ENCODE results near the gene PPP2R2C.

PPP2R2C gene

GRCh38 chr4:6359536-6360308 lies 112.7 kb downstream of the PPP2R2C start:
- TF ChIP-seq, protein P1, sequence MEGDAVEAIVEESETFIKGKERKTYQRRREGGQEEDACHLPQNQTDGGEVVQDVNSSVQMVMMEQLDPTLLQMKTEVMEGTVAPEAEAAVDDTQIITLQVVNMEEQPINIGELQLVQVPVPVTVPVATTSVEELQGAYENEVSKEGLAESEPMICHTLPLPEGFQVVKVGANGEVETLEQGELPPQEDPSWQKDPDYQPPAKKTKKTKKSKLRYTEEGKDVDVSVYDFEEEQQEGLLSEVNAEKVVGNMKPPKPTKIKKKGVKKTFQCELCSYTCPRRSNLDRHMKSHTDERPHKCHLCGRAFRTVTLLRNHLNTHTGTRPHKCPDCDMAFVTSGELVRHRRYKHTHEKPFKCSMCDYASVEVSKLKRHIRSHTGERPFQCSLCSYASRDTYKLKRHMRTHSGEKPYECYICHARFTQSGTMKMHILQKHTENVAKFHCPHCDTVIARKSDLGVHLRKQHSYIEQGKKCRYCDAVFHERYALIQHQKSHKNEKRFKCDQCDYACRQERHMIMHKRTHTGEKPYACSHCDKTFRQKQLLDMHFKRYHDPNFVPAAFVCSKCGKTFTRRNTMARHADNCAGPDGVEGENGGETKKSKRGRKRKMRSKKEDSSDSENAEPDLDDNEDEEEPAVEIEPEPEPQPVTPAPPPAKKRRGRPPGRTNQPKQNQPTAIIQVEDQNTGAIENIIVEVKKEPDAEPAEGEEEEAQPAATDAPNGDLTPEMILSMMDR (IDR thresholded peaks at IDR 0.05; ENCODE audit: control insufficient read depth, extremely low read depth, insufficient read depth) = no peak
- DNase-seq (ENCODE audit: low read depth) = no peak
- no peak overlapping the region for H3K4me3 ChIP-seq (ENCODE audit: low read depth, low read length)

DNA sequence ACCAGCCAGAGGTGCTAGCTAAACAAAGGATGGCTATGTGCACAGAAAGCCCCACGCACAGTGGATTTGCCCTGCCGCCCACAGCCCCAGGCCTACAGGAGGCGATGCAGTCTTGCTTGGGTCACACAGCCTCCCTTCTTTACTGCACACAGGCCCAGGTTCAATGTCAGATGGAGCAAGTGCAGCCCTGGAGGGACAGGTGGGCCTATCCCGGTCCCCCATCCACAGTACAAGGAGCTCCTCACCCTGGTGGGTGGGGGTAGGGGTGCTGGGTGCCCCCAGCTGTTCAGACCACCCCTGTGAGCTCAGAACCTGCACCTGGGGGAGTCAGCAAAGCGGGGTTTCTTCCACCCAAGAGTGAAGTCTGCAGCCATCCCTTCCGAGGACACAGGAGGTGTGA lies 114.9 kb downstream of the PPP2R2C start:
- TF ChIP-seq, protein P1 (IDR thresholded peaks at IDR 0.05; ENCODE audit: control insufficient read depth, extremely low read depth, insufficient read depth) = no peak
- DNase-seq (ENCODE audit: low read depth) = no peak
- no peak overlapping the region for H3K4me3 ChIP-seq (ENCODE audit: low read depth, low read length)

DNA sequence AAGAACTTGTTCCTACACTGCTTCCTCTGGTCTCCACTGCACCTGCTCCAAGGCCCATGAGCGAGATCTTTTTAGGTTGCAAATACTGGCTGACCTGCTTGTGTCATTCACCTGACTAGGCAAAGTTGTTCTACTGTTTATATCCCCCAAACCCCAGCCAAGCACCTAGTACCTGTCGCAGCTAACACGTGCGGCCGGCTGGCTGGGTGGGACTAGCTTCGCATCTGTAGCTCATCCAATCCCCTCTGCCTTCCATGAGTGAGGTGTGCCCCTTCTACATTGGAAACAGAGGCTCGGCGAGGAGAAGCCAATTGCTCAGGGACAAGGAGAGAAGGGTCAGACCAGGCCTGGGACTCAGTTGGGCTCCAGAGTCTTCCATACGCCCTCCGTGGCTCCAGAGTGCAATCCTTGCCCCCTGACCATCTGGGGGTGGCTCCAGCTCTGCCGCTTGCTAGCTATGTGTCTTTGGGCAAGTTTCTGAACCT lies 116.3 kb downstream of the PPP2R2C start:
- no peak for DNase-seq (ENCODE audit: low read depth)
- no peak overlapping the region for H3K4me3 ChIP-seq (ENCODE audit: low read depth, low read length)
- TF ChIP-seq, protein P1 (IDR thresholded peaks at IDR 0.05; ENCODE audit: control insufficient read depth, extremely low read depth, insufficient read depth) = no peak

- TF ChIP-seq, protein P1 (IDR thresholded peaks at IDR 0.05; ENCODE audit: control insufficient read depth, extremely low read depth, insufficient read depth) = no peak
- DNase-seq (ENCODE audit: low read depth) = no peak
- H3K4me3 ChIP-seq (ENCODE audit: low read depth, low read length) = no peak overlapping the region
These were observed 117.4 kb downstream of the PPP2R2C start for GRCh38 chr4:6355052-6355451.

- TF ChIP-seq, protein P1 (IDR thresholded peaks at IDR 0.05; ENCODE audit: control insufficient read depth, extremely low read depth, insufficient read depth) = no peak
- no peak for DNase-seq (ENCODE audit: low read depth)
These were observed 117.8 kb downstream of the PPP2R2C start for GRCh38 chr4:6354626-6355025.

DNA sequence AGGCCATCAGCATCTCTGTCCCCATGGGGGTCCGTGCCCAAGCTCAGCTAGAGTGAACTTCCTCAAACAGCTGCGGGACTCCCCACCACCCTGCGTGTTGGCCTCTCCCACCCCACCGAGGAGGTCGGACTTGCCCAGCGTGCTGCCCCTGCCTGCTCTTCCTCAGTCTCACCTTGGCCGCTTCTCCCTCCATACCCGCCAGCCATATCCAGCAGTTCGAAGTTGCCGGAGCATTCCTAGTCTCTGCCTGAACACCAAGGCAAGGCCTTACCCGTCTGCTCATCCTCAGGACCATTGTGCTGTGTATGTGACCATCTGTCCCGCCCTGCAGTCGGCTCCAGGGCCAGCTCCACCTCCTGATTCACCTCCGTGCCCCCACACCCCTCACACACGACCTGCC lies 118.3 kb downstream of the PPP2R2C start:
- TF ChIP-seq, protein P1 (IDR thresholded peaks at IDR 0.05; ENCODE audit: control insufficient read depth, extremely low read depth, insufficient read depth) = no peak
- no peak for DNase-seq (ENCODE audit: low read depth)
- no peak overlapping the region for H3K4me3 ChIP-seq (ENCODE audit: low read depth, low read length)

More at GRCh38 chr4:6354626-6355025, 117.8 kb downstream of the PPP2R2C start:
- no peak overlapping the region for H3K4me3 ChIP-seq (ENCODE audit: low read depth, low read length)
